Gastrocnemius medialis (tissue), 4 donors: ENCODE measurements around the gene UNCX. TPM values are rescaled to one million over a fixed set of nuclear protein-coding genes. Genes with fewer than 3 reads are reported as not detected.
A peak's percentile ranks its signal among the peaks of the same experiment; 100 is the strongest.

ENCODE experiments used
- ATAC-seq, 2 donors: fragments of 150-250 bp; one replicate each; pipeline ENCODE4 v1.9.1; 2016
- DNase-seq, 2 donors: peaks; one replicate each; pipeline ENCODE4 v3.0.0-alpha.2; 2019
- H3K27ac ChIP-seq, 4 donors: fragments of 200-600 bp; sonication (generic); 1 replicate in 1 of 4; 2 replicates in 3 of 4; pipeline ENCODE4 v1.5.1; 2016 to 2018; ENCODE audit warnings: mild to moderate bottlenecking in 2 of 4, moderate library complexity in 1 of 4
- H3K27me3 ChIP-seq, 3 donors: fragments of 200-600 bp; sonication (generic) in 2 of 3; 1 replicate in 1 of 3; 2 replicates in 2 of 3; pipeline versions ENCODE4 v1.5.1 to v1.6.0; 2016 to 2019; ENCODE audit warnings: mild to moderate bottlenecking in 1 of 3, moderate library complexity in 1 of 3
- H3K36me3 ChIP-seq, 2 donors: fragments of 200-600 bp; sonication (generic) in 1 of 2; one replicate each; pipeline ENCODE4 v1.5.1; 2017 to 2018
- H3K4me1 ChIP-seq, 2 donors: fragments of 200-600 bp; sonication (generic) in 1 of 2; one replicate each; pipeline ENCODE4 v1.5.1; 2016 to 2017; ENCODE audit warnings: mild to moderate bottlenecking in 2 of 2
- H3K4me3 ChIP-seq, 4 donors: fragments of 200-600 bp; sonication (generic) in 3 of 4; 1 replicate in 1 of 4; 2 replicates in 3 of 4; pipeline ENCODE4 v1.5.1; 2016 to 2019; ENCODE audit warnings: mild to moderate bottlenecking in 2 of 4
- H3K9me3 ChIP-seq, 3 donors: fragments of 200-600 bp; sonication (generic) in 2 of 3; 1 replicate in 1 of 3; 2 replicates in 2 of 3; pipeline ENCODE4 v1.5.1; 2016 to 2019
- CTCF ChIP-seq, 5 experiments: fragments of 450-650 bp in 3 of 5; fragments of 200-600 bp in 2 of 5; sonication (generic) in 2 of 5; IDR thresholded peaks in 4 of 5; conservative IDR thresholded peaks in 1 of 5; 1 replicate in 4 of 5; 2 replicates in 1 of 5; pipeline ENCODE4 v1.5.1; 2016 to 2019; ENCODE audit warnings: antibody characterized with exemption in 5 of 5, mild to moderate bottlenecking in 3 of 5, moderate library complexity in 3 of 5
- POLR2A ChIP-seq, 2 donors: fragments of 450-650 bp; IDR thresholded peaks; one replicate each; pipeline ENCODE4 v1.6.1; 2017; ENCODE audit warnings: antibody characterized with exemption in 2 of 2, mild to moderate bottlenecking in 2 of 2, moderate library complexity in 2 of 2
- in situ Hi-C, 4 donors: fragments of 200-750 bp; cut with MboI; loops; one replicate each; pipeline versions ENCODE4 v1.15.0 to v1.8.0; 2017; ENCODE audit warnings: low sequenced_read_pairs in 4 of 4
- intact Hi-C: fragments of 100-400 bp; cut with DNase I; formaldehyde crosslinking; loops from one replicate; pipeline ENCODE4 v1.15.1; 2023; ENCODE audit warnings: low total_unique reads
- total RNA-seq, 4 donors: library from RNA; depleted of rRNA; stranded (reverse); fragments of >200 nt; gene quantifications; one replicate each; pipeline versions ENCODE4 v1.1.0 to v1.2.3, GENCODE V29; 2016

Gene UNCX
- total RNA-seq, 4 donors from 2014 or later, result not detected

- no peaks in the 10 kb centered on the region for H3K9me3 ChIP-seq
- H3K4me3 ChIP-seq, result no peak overlapping the region
- in situ Hi-C loops (no loop called here), intact Hi-C loops (no loop called here)
- TF ChIP-seq CTCF (IDR thresholded peaks at IDR 0.05 in 4 of 5, conservative IDR thresholded peaks at IDR 0.05 in 1 of 5), result no peak
- no peak for TF ChIP-seq POLR2A (IDR thresholded peaks at IDR 0.05)
- no peaks in the 10 kb centered on the region for H3K36me3 ChIP-seq
- DNase-seq (no peak), ATAC-seq (no peak)
- peaks cover 76 to 88% (median 80%) of the 10 kb centered on the region in 3 donors for H3K27me3 ChIP-seq
- no peak overlapping the region for H3K27ac ChIP-seq
- peaks cover 3% of the 10 kb centered on the region in 2 donors for H3K4me1 ChIP-seq
These were observed 2.3 kb downstream of the UNCX start for GRCh38 chr7:1234881-1235500.

- no peak overlapping the region for H3K4me3 ChIP-seq
- no peak for TF ChIP-seq POLR2A (IDR thresholded peaks at IDR 0.05)
- no peak for TF ChIP-seq CTCF (IDR thresholded peaks at IDR 0.05 in 4 of 5, conservative IDR thresholded peaks at IDR 0.05 in 1 of 5)
- no peak for ATAC-seq
- no peak for DNase-seq
- H3K9me3 ChIP-seq, result no peaks in the 10 kb centered on the region
- H3K36me3 ChIP-seq, result no peaks in the 10 kb centered on the region
- in situ Hi-C loops, result no loop called here
- no peak overlapping the region for H3K27ac ChIP-seq
- intact Hi-C loops, result no loop called here
- peaks cover 78 to 89% (median 82%) of the 10 kb centered on the region in 3 donors for H3K27me3 ChIP-seq
- H3K4me1 ChIP-seq, result peaks cover 3% of the 10 kb centered on the region in 2 donors
These were observed 2.9 kb downstream of the UNCX start for GRCh38 chr7:1235501-1236131.

- H3K27me3 ChIP-seq, result peaks cover 78 to 89% (median 82%) of the 10 kb centered on the region in 3 donors
- no peak for DNase-seq
- TF ChIP-seq CTCF (IDR thresholded peaks at IDR 0.05 in 4 of 5, conservative IDR thresholded peaks at IDR 0.05 in 1 of 5), result no peak
- TF ChIP-seq POLR2A (IDR thresholded peaks at IDR 0.05), result no peak
- intact Hi-C loops, result no loop called here
- peaks cover 3% of the 10 kb centered on the region in 2 donors for H3K4me1 ChIP-seq
- no peak for ATAC-seq
- H3K27ac ChIP-seq, result no peak overlapping the region
- no peaks in the 10 kb centered on the region for H3K36me3 ChIP-seq
- no peaks in the 10 kb centered on the region for H3K9me3 ChIP-seq
- in situ Hi-C loops, result no loop called here
- H3K4me3 ChIP-seq, result no peak overlapping the region
These were observed 3.5 kb downstream of the UNCX start for GRCh38 chr7:1236132-1236661.

- TF ChIP-seq CTCF (IDR thresholded peaks at IDR 0.05 in 4 of 5, conservative IDR thresholded peaks at IDR 0.05 in 1 of 5) (no peak), POLR2A (IDR thresholded peaks at IDR 0.05) (no peak)
- no peaks in the 10 kb centered on the region for H3K9me3 ChIP-seq
- intact Hi-C loops, result no loop called here
- H3K27me3 ChIP-seq, result peaks cover 78 to 89% (median 82%) of the 10 kb centered on the region in 3 donors
- in situ Hi-C loops, result no loop called here
- H3K4me3 ChIP-seq, result peak overlapping the region in 1 of 4 donors; percentile 17
- ATAC-seq, result no peak
- no peak overlapping the region for H3K27ac ChIP-seq
- peaks cover 3% of the 10 kb centered on the region in 2 donors for H3K4me1 ChIP-seq
- H3K36me3 ChIP-seq, result no peaks in the 10 kb centered on the region
- no peak for DNase-seq
These were observed 4.4 kb downstream of the UNCX start for GRCh38 chr7:1236831-1237701.
